Frontal cortex (tissue), 4 donors: Measurements from ENCODE around the gene GPR176. TPM values are rescaled to one million over a fixed set of nuclear protein-coding genes. Genes with fewer than 3 reads are reported as not detected.
A peak's percentile ranks its signal among the peaks of the same experiment; 100 is the strongest.

ENCODE experiments used
- DNase-seq, 2 donors: peaks; one replicate each; pipeline ENCODE4 v3.0.0; 2012; ENCODE audit warnings: low spot score in 2 of 2
- FAIRE-seq: peaks from 2 replicates; lab custom pipeline; 2012; peaks lifted over from hg19 to GRCh38; lab: Jason Lieb, UNC
- total RNA-seq: library from RNA; depleted of rRNA; stranded (reverse); fragments of >200 nt; gene quantifications from one replicate; pipeline ENCODE4 v1.2.3, GENCODE V29; 2014
- donor health status: control.
- donor health status: control.
- donor health status: control.

Gene GPR176
- total RNA-seq, 1 donor from 2014 or later: 31.4 TPM

GRCh38 chr15:39789736-39790135 is 130.3 kb downstream of the GPR176 start:
- FAIRE-seq (no peak), DNase-seq (no peak)

DNA sequence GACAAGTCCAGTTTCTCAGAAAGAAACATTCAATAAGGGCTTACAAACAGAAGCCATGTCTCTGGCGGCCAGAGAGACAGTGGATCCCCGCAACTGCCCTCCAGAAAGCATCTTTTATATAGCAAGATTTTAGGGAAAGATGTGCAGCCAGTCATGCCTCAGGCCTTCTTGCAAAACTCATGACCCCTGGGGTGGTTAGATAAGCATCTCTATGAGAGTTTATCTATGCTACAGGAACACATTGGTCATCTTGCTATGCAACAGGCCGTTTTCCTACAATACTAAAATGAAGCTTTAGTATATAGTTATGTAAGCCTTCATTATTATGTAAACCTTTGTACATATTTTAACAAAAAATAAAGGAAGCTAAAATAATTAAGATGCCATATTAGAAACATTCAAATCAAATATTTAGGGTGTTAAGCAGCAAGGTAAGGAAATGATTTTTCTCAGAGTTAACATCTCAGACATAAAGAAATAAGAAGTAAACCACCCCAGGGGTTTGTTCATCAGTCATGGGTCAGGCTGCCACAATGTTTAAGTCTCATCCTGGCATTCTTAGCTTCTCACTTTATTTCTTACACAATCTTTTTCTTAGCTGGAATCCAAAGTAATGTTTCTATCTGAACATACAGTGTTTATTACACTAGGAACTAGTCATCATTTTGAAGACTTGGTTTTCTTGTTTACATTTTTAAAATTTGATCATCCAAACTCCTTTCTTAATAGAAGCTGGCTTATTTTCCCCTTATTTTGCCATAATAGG is 131.1 kb downstream of the GPR176 start:
- no peak for FAIRE-seq
- DNase-seq: no peak

- DNase-seq: no peak
- no peak for FAIRE-seq
Measured at GRCh38 chr15:39788108-39788507, 132.0 kb downstream of the GPR176 start.

DNA sequence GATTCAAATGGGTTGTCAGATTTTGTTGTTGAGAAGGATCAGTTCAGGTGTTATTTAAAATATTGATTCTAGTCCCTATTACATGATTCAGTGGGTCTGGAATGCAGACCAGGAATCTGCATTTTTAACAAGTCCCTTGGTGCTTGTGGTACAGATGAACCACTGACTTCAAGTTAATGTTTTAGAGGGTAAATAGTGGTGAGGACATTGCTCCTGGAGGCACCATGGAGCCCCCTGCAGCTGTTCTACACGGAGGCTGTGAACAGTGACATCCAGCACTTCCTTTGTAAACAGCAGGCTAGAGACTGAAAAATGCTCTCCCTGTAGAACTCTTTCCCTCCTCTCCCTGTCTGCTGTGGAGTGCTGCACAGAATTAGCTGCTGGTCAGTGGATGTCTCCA is 132.6 kb downstream of the GPR176 start:
- DNase-seq: no peak
- no peak for FAIRE-seq

DNA sequence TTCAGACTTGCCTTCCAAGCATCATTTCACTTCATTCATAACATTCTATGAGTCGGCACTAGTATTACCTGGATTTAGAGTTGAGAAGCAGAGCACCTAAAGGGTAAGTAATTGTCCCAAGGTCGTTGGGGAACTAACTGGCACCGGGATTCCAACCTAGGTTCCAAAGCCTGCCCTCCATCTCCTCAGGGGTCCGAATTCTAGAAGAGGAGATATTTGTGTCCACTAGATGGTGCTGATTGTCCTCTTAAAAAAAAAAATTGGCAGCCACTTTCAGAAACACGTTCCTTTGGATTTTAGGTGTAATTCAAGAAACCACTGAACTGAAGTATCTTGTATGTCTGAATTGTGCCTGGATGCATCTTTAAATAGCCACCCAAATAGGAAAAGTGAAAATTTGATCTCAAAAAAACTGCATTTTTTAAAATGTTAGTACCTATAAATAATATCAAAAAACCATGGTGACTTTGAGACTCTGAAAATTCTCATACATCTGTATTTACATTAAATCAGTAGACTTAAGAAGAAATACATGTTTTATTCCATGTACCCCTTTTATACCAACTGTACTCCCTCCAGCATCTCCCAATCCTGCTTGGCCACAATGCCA is 133.5 kb downstream of the GPR176 start:
- no peak for FAIRE-seq
- DNase-seq: peak; percentile 31 to 36

- FAIRE-seq: no peak
- no peak for DNase-seq
Measured at GRCh38 chr15:39785841-39786240, 134.2 kb downstream of the GPR176 start.

GRCh38 chr15:39785139-39785538 is 134.9 kb downstream of the GPR176 start:
- DNase-seq: no peak

DNA sequence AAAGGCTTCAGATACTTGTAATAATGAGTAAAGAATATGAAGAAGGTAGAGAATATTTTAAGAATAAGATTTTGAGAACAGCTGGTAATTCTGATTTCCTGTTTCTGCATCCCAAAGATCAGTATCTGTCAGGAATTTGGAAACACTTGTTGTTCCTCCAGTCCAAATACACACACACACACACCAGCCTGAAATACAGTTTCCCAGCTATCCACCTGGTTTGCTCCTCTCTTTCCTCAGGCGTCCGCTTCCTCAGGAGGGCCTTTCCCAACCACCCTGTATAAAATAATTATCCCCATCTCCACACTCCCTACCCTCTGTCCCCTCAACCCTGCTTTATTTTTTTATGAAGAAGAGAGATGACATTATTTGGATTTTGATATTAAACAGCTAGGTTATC is 135.4 kb downstream of the GPR176 start:
- no peak for DNase-seq
- no peak for FAIRE-seq

More at GRCh38 chr15:39785139-39785538, 134.9 kb downstream of the GPR176 start:
- no peak for FAIRE-seq

DNA sequence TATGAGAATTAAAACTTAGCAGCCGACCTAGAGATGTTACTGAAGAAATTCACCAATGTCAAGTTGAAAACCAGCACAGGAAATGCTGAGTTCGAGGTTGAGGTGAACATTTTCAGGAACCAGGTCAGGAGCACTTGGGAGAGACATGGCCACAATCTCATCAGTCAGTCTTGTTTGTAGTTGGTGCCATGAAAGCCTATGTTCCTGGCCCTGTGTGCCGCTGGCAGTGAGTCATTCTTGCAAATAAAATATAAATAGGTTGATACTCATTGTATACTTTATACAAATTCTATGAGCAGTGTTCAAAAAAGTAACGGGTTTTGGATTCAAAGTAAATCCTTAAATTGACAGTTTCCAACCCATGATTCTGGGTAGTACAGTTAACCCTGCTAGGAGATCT is 135.9 kb downstream of the GPR176 start:
- DNase-seq: no peak
- no peak for FAIRE-seq

DNA sequence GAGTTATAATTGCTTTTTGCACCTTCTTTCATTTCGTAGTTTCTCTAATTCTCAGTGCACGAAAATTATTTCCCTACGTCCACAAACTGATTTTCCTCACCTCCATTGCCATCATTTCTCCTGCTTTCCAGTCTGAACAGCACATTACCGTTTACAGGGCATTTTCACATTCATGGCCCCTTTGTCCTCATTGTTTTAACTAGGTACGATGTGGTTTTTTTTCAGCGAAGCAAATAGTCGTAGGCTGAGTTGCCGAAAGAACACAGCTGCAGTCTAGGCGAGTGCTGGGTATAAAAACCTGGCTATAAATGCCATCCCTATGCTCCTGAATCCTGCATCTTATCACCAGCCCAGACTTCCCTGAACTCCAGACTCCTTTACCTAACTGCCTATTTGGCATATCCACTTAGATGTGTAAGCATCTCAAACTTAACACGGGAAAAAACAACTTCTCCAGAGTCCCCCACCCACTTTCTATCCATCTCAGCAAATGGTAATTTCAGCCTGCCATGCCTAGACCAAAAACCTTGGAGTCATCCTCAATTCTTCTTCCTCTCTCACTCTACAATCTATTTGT is 136.7 kb downstream of the GPR176 start:
- no peak for FAIRE-seq
- DNase-seq: peak in 1 of 2 donors; percentile 16

DNA sequence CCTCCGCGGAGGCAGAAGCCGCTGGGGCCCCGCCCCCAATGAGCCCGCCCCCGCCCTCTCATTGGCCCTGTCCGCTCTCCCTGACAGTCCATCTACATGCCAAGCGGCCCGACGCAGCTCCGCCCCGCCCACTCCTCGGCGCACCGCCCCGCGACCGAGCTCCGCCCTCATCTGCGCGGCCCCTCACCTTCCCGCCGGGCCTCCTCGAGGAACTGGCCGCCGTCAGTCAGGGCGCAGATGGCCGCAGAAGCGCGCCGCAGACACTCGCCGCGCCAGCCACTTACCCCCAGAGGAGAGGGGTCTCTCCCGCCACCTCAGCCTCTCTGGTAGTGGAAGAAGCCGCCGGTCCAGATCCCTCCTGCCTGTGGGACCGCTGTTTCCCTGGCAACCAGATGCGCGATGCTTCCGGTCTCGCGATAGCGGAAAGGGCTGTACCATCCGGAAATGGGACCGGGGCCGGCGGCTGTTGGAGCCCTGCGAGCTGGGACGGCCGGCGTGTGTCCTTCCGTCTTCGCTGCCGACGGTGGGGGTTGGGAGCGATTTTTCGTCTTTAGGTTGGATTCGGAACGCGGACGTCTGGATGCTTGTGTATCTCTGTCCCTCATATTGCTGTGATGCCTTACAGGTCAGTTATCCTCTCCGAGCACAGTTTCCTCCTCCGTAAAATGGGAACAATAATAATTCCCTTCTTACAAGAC is 137.5 kb downstream of the GPR176 start, which contains the start of gene FSIP1:
Gene FSIP1 (minus strand): TSS at position 401 of the 698 bp plus-strand sequence. CDS start 6,317 bp downstream, outside the sequence.
- no peak for FAIRE-seq

DNA sequence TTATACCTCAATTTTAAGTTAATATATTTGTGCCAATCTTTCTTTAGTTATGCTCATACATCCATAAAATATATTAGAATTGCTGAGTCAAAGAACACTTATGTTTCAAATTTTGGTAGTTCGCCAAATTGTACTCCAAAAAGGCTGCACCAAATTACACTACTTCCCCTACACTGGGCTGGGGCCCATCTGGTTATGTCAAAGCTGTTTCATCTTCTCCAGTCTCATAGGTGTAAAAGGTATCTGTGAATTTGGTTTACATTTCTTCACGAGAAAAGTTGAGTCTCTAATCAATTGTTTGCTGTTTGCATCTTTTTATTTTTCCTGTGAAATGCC is 138.1 kb downstream of the GPR176 start:
- no peak for FAIRE-seq
- DNase-seq: peak in 1 of 2 donors; percentile 13

More for the DNA sequence above, 137.5 kb downstream of the GPR176 start, which contains the start of gene FSIP1:
- peak; percentile 88 to 95 for DNase-seq

- no peak for FAIRE-seq
- no peak for DNase-seq
Measured at GRCh38 chr15:39781147-39781966, 138.7 kb downstream of the GPR176 start.

DNA sequence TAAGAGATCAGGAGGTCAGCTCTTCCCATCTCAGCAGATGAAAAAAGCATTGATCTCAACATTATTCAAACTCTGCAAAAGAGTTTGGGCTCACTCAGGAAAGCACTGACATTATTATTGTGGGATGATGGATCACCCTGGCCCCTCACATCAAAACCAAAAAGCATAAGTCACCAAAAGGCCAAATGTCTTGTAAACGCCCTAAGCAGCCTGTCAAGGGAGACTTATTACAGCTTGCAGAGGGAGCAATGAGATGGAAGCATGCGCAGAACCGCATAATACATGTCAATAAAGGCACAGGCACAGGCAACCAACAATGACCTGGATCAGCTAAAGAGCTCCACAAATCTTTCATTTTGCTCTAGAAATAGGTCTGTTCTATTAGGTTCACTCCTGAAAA is 142.0 kb downstream of the GPR176 start:
- FAIRE-seq (no peak), DNase-seq (no peak)

GRCh38 chr15:39777496-39777895 is 142.6 kb downstream of the GPR176 start:
- FAIRE-seq: no peak
- no peak for DNase-seq

DNA sequence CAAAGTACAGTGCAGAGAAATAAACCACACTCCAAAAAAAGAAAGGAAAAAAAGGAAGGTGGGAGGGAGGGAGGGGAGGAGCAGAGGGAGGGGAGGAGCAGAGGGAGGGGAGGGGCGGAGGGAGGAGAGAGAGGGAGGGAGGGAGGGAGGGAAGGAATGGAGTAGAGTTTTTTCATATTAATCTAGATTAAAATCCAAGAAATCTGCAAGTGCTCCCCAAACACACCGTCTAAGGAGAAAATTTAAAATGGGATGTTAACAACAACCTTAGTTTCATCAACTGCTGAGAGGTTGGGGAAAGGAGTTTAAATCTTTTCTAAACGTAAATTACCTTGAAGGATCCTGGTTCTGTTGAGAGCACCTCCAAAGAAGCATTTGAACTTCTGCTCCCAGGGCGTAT is 144.0 kb downstream of the GPR176 start:
- FAIRE-seq (no peak), DNase-seq (no peak)

GRCh38 chr15:39774688-39775267 is 145.3 kb downstream of the GPR176 start:
- DNase-seq (no peak), FAIRE-seq (no peak)

DNA sequence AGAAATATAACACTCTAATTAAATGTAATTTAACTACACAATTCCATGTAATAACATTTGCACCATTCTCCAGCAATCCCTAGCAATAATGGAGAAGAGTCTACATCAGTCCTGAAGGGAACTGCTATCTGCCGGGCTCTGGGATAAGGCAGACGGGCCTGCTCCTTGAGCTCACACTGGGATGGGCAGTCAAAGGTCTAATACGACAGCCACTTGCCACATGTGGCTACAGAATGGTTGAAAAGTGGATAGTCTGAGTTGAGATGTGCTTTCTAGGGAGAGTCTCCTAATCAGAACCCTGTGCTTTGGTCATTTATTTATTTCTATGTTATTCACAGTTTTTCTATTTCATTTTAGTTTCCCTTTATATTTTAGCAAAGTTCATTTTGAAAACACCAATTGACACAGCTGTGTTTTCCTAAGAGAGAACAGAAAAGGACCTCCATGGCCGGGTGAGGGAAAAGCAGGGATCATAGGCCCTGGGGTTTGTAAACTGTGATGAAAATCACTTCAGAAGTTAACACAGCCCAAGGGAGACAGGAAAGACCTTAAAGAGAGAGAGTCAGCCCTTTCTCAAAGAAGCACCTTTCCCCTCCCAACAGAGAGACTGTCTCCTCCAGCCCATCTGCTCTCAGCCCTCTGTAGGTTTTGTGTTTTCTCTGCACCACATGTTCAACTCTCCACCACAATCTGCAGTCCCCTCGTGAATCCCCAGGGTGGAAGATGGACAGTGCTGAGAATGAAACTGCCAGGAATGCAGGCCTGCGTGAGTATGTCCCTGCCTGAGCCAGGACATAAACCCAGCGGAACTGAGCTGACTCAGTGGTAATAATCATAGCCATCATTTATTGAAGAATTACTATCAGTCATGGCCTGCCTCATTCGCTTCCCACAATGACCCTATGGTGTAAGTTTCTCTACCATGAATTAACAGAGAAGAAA is 149.0 kb downstream of the GPR176 start:
- FAIRE-seq: no peak
- DNase-seq: no peak
